ENCODE data around the gene SLCO3A1. TPM values are rescaled to one million over a fixed set of nuclear protein-coding genes. Genes with fewer than 3 reads are reported as not detected.

The SLCO3A1 gene
- total RNA-seq, 2 donors from 2014 or later = 7.2 to 11.4 TPM

DNA sequence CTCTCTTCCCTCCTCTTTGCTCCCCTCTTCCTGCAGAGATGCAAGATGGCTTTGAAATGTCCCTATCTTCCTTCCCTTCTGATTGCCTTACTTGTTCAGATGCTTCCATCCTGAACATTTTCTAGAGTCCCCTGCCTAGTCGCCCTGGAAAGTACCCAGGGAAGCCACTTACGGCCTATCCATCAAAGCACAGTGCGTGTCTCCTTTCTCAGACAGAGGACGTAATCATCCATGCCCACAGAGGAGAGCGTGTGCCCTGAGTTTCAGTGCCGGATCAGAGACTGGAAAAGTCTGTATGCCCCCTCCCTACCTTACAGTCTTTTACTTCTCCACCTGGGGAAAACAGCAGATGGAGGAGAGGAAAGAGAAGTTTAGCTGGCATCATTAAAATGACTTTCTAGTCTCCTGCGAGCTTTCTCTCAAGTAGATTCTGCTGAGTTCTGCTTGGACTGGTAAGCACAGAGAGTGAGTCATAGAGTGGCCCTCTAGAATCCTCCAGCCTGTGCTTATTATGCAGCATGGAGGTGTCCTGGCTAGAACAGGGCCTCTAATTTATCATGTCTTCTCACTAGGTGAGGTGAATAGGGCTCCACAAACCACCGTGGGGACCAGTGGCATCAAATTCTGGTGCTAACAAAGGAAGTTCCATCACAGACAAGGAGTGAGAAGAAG is 114.6 kb downstream of the SLCO3A1 start:
- no peaks in the 10 kb centered on the region for H3K36me3 Mint-ChIP-seq (ENCODE audit: low read depth)
- no peaks in the 10 kb centered on the region for H3K27me3 ChIP-seq (ENCODE audit: control insufficient read depth, insufficient read depth, low read length, poor library complexity, severe bottlenecking)
- DNase-seq = no peak
- H3K27me3 Mint-ChIP-seq (ENCODE audit: insufficient read depth) = no peaks in the 10 kb centered on the region
- H3K36me3 ChIP-seq (ENCODE audit: control insufficient read depth, insufficient read depth, low read length) = no peaks in the 10 kb centered on the region
- TF ChIP-seq, protein P1, sequence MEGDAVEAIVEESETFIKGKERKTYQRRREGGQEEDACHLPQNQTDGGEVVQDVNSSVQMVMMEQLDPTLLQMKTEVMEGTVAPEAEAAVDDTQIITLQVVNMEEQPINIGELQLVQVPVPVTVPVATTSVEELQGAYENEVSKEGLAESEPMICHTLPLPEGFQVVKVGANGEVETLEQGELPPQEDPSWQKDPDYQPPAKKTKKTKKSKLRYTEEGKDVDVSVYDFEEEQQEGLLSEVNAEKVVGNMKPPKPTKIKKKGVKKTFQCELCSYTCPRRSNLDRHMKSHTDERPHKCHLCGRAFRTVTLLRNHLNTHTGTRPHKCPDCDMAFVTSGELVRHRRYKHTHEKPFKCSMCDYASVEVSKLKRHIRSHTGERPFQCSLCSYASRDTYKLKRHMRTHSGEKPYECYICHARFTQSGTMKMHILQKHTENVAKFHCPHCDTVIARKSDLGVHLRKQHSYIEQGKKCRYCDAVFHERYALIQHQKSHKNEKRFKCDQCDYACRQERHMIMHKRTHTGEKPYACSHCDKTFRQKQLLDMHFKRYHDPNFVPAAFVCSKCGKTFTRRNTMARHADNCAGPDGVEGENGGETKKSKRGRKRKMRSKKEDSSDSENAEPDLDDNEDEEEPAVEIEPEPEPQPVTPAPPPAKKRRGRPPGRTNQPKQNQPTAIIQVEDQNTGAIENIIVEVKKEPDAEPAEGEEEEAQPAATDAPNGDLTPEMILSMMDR (conservative IDR thresholded peaks at IDR 0.05) = no peak
- 86 to 92% methylated on average over 7 to 8 of the region's 8 CpGs for WGBS, 2 experiments (ENCODE audit: insufficient coverage in 1 of 2, insufficient read length in 1 of 2)
- no peak overlapping the region for H3K4me3 Mint-ChIP-seq
- no peak overlapping the region for H3K27ac ChIP-seq (ENCODE audit: low read depth, low read length)
- no peaks in the 10 kb centered on the region for H3K4me1 ChIP-seq (ENCODE audit: control insufficient read depth, insufficient read depth, low read length)
- no peaks in the 10 kb centered on the region for H3K9me3 ChIP-seq (ENCODE audit: control insufficient read depth, low read length)
- H3K27ac Mint-ChIP-seq = no peak overlapping the region
- no peaks in the 10 kb centered on the region for H3K4me1 Mint-ChIP-seq
- peaks cover 9% of the 10 kb centered on the region for H3K9me3 Mint-ChIP-seq
- no peak overlapping the region for H3K9ac ChIP-seq (ENCODE audit: extremely low read depth, low read length, poor library complexity, severe bottlenecking)
- no peak overlapping the region for H3K4me3 ChIP-seq (ENCODE audit: low read length)

DNA sequence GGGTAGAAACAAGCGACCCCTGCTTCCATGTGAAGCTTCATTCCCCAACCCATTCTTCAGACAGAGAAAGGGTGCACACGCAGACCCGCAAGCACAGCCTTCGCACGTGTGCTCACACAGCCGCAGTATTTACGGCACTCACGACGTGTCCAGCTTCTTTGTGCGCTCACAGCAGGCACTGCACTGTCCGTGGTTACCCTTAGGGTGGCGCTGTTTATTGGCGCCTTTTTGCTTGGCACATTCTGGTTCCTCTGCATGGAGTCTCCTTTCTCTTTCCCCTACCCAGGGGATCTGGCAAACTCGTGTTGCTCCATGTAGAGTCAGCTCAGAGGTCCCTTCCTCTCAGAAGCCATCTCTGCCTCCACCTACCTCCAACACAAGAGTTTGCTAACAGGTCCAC is 115.1 kb downstream of the SLCO3A1 start:
- Histone ChIP-seq H3K4me1 (ENCODE audit: control insufficient read depth, insufficient read depth, low read length) (no peaks in the 10 kb centered on the region), H3K9ac (ENCODE audit: extremely low read depth, low read length, poor library complexity, severe bottlenecking) (no peak overlapping the region), H3K4me3 (ENCODE audit: low read length) (no peak overlapping the region), H3K36me3 (ENCODE audit: control insufficient read depth, insufficient read depth, low read length) (no peaks in the 10 kb centered on the region), H3K27me3 (ENCODE audit: control insufficient read depth, insufficient read depth, low read length, poor library complexity, severe bottlenecking) (no peaks in the 10 kb centered on the region), H3K9me3 (ENCODE audit: control insufficient read depth, low read length) (no peaks in the 10 kb centered on the region), H3K27ac (ENCODE audit: low read depth, low read length) (no peak overlapping the region)
- DNase-seq = no peak
- H3K4me1 Mint-ChIP-seq = peaks cover 4% of the 10 kb centered on the region
- no peak overlapping the region for H3K4me3 Mint-ChIP-seq
- H3K36me3 Mint-ChIP-seq (ENCODE audit: low read depth) = no peaks in the 10 kb centered on the region
- peaks cover 6% of the 10 kb centered on the region for H3K9me3 Mint-ChIP-seq
- TF ChIP-seq, protein P1 (conservative IDR thresholded peaks at IDR 0.05) = peak; percentile 65
- WGBS, 2 experiments (ENCODE audit: insufficient coverage in 1 of 2, insufficient read length in 1 of 2) = 94 to 96% methylated on average over 13 to 14 of the region's 14 CpGs
- no peak overlapping the region for H3K27ac Mint-ChIP-seq
- H3K27me3 Mint-ChIP-seq (ENCODE audit: insufficient read depth) = no peaks in the 10 kb centered on the region

DNA sequence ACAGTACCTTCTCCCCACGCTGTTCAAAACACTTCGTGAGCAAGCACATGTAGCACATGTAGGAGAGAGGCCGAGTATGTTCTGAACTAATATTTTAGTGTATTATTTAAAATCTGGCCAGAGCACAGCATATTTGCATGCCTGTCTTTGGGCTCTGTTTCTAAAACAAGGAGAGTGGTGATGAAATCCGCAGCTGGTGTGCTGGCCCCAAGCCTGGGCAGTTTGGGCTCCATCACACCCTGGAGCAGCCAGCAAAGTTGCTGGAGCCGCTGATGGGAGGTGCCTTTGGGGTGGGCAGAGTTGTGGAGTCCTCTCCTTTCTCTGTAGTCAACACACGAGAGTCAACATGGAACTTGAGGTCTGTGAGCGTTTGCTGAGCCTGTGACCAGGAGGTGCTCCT is 116.6 kb downstream of the SLCO3A1 start:
- no peak overlapping the region for H3K27ac ChIP-seq (ENCODE audit: low read depth, low read length)
- H3K27me3 ChIP-seq (ENCODE audit: control insufficient read depth, insufficient read depth, low read length, poor library complexity, severe bottlenecking) = no peaks in the 10 kb centered on the region
- no peak overlapping the region for H3K4me3 ChIP-seq (ENCODE audit: low read length)
- 94 to 96% methylated on average over 4 to 7 of the region's 7 CpGs for WGBS, 2 experiments (ENCODE audit: insufficient coverage in 1 of 2, insufficient read length in 1 of 2)
- H3K4me1 Mint-ChIP-seq = peaks cover 4% of the 10 kb centered on the region
- H3K27me3 Mint-ChIP-seq (ENCODE audit: insufficient read depth) = no peaks in the 10 kb centered on the region
- no peak overlapping the region for H3K27ac Mint-ChIP-seq
- H3K9me3 ChIP-seq (ENCODE audit: control insufficient read depth, low read length) = no peaks in the 10 kb centered on the region
- H3K36me3 ChIP-seq (ENCODE audit: control insufficient read depth, insufficient read depth, low read length) = no peaks in the 10 kb centered on the region
- TF ChIP-seq, protein P1 (conservative IDR thresholded peaks at IDR 0.05) = no peak
- no peaks in the 10 kb centered on the region for H3K36me3 Mint-ChIP-seq (ENCODE audit: low read depth)
- H3K4me1 ChIP-seq (ENCODE audit: control insufficient read depth, insufficient read depth, low read length) = no peaks in the 10 kb centered on the region
- no peaks in the 10 kb centered on the region for H3K9me3 Mint-ChIP-seq
- no peak overlapping the region for H3K9ac ChIP-seq (ENCODE audit: extremely low read depth, low read length, poor library complexity, severe bottlenecking)
- H3K4me3 Mint-ChIP-seq = no peak overlapping the region
- no peak for DNase-seq

Data from endodermal cell (in vitro differentiated cells).